Natural killer cell treated with Interleukin-12 subunit alpha and Interleukin-12 subunit beta and Interleukin-15 and Interleukin-18, amount 100 ng/mL, for 72 hours (primary cell): ENCODE data around the gene UGT1A10. TPM values are rescaled to one million over a fixed set of nuclear protein-coding genes. Genes with fewer than 3 reads are reported as not detected.

Source experiments
- ATAC-seq, 2 donors: fragments of 150-1000 bp; cut with Tn5 transposase in 1 of 2; sonication (Bioruptor Pico), chemical (Tn5 transposase) in 1 of 2; 2 replicates each; pipeline ENCODE4 v1.10.0; 2021
- DNase-seq: peaks from one replicate; pipeline ENCODE4 v3.0.0; 2022; ENCODE audit warnings: low spot score
- H3K27ac Mint-ChIP-seq, 2 donors: 1 replicate in 1 of 2; 2 replicates in 1 of 2; pipeline ENCODE4 v1.8.0; 2022; ENCODE audit warnings: mixed read lengths in 2 of 2, mild to moderate bottlenecking in 1 of 2, moderate library complexity in 1 of 2
- H3K27me3 Mint-ChIP-seq, 2 donors: 1 replicate in 1 of 2; 2 replicates in 1 of 2; pipeline ENCODE4 v1.8.0; 2022; ENCODE audit warnings: mixed read lengths in 2 of 2
- H3K36me3 Mint-ChIP-seq: one replicate; pipeline ENCODE4 v1.8.0; 2022; ENCODE audit warnings: mixed read lengths
- H3K4me1 Mint-ChIP-seq, 2 donors: 1 replicate in 1 of 2; 2 replicates in 1 of 2; pipeline ENCODE4 v1.8.0; 2022; ENCODE audit warnings: low read depth in 2 of 2, mixed read lengths in 2 of 2, mild to moderate bottlenecking in 1 of 2
- H3K4me3 Mint-ChIP-seq: one replicate; pipeline ENCODE4 v1.8.0; 2022; ENCODE audit warnings: mixed read lengths
- H3K9me3 Mint-ChIP-seq: 2 replicates; pipeline ENCODE4 v1.8.0; 2022; ENCODE audit warnings: mixed read lengths
- total RNA-seq, 2 donors: library from RNA; stranded (reverse); gene quantifications; one replicate each; pipeline ENCODE4 v1.2.3, GENCODE V29; 2022

UGT1A10 gene
- total RNA-seq, 2 donors from 2014 or later, result not detected

DNA sequence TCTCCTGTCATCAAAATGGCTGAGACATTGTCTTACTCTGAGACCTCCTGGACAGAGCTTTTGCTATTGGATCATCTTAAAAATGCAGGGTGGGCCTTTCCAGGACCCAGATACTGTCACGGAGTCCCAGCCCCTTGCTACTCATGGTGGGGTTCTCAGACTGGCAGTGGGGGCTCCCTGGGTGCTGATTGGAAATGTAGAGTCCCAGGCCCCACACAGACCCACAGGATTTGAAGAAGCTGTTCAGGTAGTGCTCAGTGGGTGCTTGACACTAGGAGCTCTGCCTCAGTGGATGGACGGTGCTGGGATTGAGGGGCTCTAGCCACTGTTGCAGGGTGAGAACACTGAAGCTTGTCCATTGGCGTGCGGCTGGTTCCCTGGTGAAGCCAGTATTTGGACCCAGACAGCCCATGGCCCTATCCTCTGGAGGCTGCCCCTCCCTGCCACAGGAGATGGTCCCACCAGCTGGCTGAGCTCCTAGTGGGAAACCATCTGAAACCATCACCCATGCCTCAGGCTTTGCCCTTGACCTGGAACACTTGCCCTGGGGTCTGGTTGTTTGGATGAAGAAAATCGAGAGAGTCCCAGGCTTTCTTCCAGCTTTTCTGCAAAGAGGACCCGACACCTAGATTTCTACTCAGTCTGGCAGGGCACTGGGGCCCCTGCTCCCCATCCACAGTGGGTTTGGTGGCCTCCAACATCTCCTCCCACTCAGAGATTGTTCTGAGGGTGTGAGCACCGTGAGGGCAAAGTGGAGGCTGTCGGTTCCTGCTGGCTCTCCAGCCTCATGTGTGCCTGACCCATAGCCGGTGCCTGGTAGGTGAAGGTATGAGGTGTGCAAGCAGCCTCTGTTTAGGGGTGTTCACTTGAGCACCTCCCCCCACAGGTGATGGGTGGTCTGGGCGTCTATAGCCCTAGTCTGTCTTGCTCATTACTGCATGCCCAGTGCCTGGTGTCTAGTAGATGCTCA is 172.0 kb downstream of the UGT1A10 start:
- H3K4me1 Mint-ChIP-seq, result no peaks in the 10 kb centered on the region
- no peaks in the 10 kb centered on the region for H3K36me3 Mint-ChIP-seq
- no peak for ATAC-seq
- no peak overlapping the region for H3K27ac Mint-ChIP-seq
- no peak overlapping the region for H3K4me3 Mint-ChIP-seq
- DNase-seq, result peak; percentile 42
- H3K27me3 Mint-ChIP-seq, result peaks cover 18 to 32% of the 10 kb centered on the region in 2 donors
- H3K9me3 Mint-ChIP-seq, result no peaks in the 10 kb centered on the region

DNA sequence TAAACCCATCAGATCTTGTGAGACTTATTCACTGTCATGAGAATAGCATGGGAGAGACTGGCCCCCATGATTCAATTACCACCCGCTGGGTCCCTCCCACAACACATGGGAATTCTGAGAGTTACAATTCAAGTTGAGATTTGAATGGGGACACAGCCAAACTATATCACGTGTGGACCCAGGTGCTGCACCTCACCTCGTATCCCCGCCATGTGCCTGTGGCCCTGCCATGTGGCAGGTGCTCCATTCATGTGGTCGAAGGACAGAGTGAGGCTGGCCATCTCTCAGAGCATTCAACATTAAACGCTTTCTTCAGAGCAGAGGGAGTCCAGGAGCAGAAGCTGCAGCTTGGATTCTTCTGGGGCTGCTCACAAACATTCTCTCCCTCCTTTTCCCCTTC is 174.1 kb downstream of the UGT1A10 start:
- no peaks in the 10 kb centered on the region for H3K36me3 Mint-ChIP-seq
- peak; percentile 2 for DNase-seq
- peaks cover 24 to 25% of the 10 kb centered on the region in 2 donors for H3K27me3 Mint-ChIP-seq
- H3K9me3 Mint-ChIP-seq, result no peaks in the 10 kb centered on the region
- no peak overlapping the region for H3K4me3 Mint-ChIP-seq
- no peaks in the 10 kb centered on the region for H3K4me1 Mint-ChIP-seq
- no peak for ATAC-seq
- no peak overlapping the region for H3K27ac Mint-ChIP-seq

GRCh38 chr2:233811087-233811486 is 174.8 kb downstream of the UGT1A10 start:
- Mint-ChIP-seq H3K4me3 (no peak overlapping the region), H3K36me3 (no peaks in the 10 kb centered on the region), H3K27me3 (peaks cover 23 to 24% of the 10 kb centered on the region in 2 donors), H3K27ac (no peak overlapping the region), H3K4me1 (no peaks in the 10 kb centered on the region), H3K9me3 (no peaks in the 10 kb centered on the region)
- DNase-seq (peak; percentile 34), ATAC-seq (no peak)

GRCh38 chr2:233811732-233812131 is 175.5 kb downstream of the UGT1A10 start:
- Mint-ChIP-seq H3K9me3 (no peaks in the 10 kb centered on the region), H3K4me3 (no peak overlapping the region), H3K27ac (no peak overlapping the region), H3K36me3 (no peaks in the 10 kb centered on the region), H3K27me3 (peaks cover 23 to 27% of the 10 kb centered on the region in 2 donors), H3K4me1 (no peaks in the 10 kb centered on the region)
- DNase-seq, result peak; percentile 20
- ATAC-seq, result no peak

GRCh38 chr2:233813236-233814055 is 177.2 kb downstream of the UGT1A10 start:
- Mint-ChIP-seq H3K4me1 (no peaks in the 10 kb centered on the region), H3K27me3 (peaks cover 27 to 30% of the 10 kb centered on the region in 2 donors), H3K4me3 (no peak overlapping the region), H3K36me3 (no peaks in the 10 kb centered on the region), H3K9me3 (no peaks in the 10 kb centered on the region), H3K27ac (no peak overlapping the region)
- DNase-seq (peak; percentile 25), ATAC-seq (no peak)

- ATAC-seq (no peak), DNase-seq (no peak)
- Mint-ChIP-seq H3K27me3 (peaks cover 27 to 30% of the 10 kb centered on the region in 2 donors), H3K4me1 (no peaks in the 10 kb centered on the region), H3K4me3 (no peak overlapping the region), H3K36me3 (no peaks in the 10 kb centered on the region), H3K9me3 (no peaks in the 10 kb centered on the region), H3K27ac (no peak overlapping the region)
Measured at GRCh38 chr2:233814056-233814835, 178.0 kb downstream of the UGT1A10 start.

- H3K4me1 Mint-ChIP-seq, result no peaks in the 10 kb centered on the region
- ATAC-seq, result no peak
- H3K9me3 Mint-ChIP-seq, result no peaks in the 10 kb centered on the region
- DNase-seq, result no peak
- no peaks in the 10 kb centered on the region for H3K36me3 Mint-ChIP-seq
- H3K27me3 Mint-ChIP-seq, result peaks cover 20 to 22% of the 10 kb centered on the region in 2 donors
- no peak overlapping the region for H3K4me3 Mint-ChIP-seq
- no peak overlapping the region for H3K27ac Mint-ChIP-seq
Measured at GRCh38 chr2:233815861-233816260, 179.6 kb downstream of the UGT1A10 start.

DNA sequence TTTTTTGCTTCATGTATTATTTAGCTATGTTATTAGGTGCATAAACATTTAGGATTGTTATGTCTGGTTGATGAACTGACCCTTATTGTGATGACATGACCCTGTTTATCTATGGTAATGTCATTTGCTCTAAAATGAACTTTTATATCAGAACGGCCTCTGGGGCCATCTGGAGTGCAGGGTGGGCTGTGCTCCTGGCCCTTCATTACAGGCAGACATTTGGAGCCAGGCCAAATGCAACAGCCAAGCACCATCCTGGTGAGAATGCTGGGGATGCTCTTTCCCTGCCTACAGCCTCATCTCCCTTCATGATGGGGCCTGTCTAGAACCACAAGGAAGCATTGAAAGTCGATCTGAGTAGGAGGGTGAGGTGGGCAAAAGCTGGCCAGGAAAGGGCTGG is 180.1 kb downstream of the UGT1A10 start:
- DNase-seq (no peak), ATAC-seq (no peak)
- no peaks in the 10 kb centered on the region for H3K36me3 Mint-ChIP-seq
- peaks cover 20 to 22% of the 10 kb centered on the region in 2 donors for H3K27me3 Mint-ChIP-seq
- no peak overlapping the region for H3K4me3 Mint-ChIP-seq
- no peaks in the 10 kb centered on the region for H3K4me1 Mint-ChIP-seq
- no peaks in the 10 kb centered on the region for H3K9me3 Mint-ChIP-seq
- no peak overlapping the region for H3K27ac Mint-ChIP-seq

DNA sequence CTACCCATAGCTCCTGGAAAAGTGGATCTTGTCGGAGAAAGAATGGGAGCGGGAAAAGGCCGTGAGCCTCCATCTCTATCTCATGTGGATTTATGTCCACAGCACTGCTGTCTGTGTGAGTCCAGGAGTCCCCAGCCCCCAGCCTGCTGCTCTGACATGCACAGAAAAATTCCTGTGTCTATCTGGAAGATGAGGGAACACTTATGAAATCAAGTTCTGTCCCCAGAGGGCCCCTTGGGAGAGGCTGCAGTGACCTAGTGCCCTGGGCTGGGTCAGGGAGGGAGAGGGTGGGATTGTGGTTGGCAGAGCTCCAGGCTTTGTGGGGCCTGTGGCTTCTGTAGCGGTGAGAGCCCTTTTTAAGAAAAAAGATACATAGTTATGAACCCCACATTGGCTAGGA is 180.5 kb downstream of the UGT1A10 start:
- Mint-ChIP-seq H3K4me3 (no peak overlapping the region), H3K36me3 (no peaks in the 10 kb centered on the region), H3K4me1 (no peaks in the 10 kb centered on the region), H3K27ac (no peak overlapping the region), H3K9me3 (no peaks in the 10 kb centered on the region), H3K27me3 (peaks cover 22% of the 10 kb centered on the region in 2 donors)
- DNase-seq (no peak), ATAC-seq (no peak)

DNA sequence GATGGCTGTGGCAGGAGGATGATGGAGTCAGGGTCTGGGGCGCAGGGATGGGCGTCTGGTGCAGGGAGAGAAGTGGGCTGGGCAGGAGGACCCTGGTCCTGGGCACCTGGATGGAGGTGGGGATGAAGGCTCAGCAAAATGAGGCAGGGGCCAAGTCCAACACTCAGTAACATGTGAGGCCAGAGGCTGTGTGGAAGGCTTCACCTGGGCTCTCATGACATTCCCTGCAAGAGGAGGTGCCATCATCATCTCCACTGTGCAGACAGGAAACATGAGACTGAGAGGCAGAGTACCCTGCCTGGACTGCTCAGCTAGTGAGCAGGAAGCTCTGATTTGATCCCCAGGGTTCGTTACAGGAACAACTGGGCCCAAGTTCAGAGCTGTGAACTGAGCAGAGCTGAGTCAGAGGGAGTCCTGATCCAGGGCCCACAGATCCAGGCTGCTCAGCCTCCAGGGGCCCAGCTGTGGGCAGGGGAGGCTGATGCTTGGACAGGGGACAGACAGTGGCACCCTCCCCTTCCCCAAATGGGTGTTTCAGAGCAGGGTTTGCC is 181.2 kb downstream of the UGT1A10 start:
- Mint-ChIP-seq H3K9me3 (no peaks in the 10 kb centered on the region), H3K36me3 (no peaks in the 10 kb centered on the region), H3K27ac (no peak overlapping the region), H3K4me1 (no peaks in the 10 kb centered on the region), H3K4me3 (no peak overlapping the region), H3K27me3 (peaks cover 20 to 22% of the 10 kb centered on the region in 2 donors)
- peak; percentile 46 for DNase-seq
- ATAC-seq, result no peak

GRCh38 chr2:233817995-233818638 is 181.9 kb downstream of the UGT1A10 start:
- no peaks in the 10 kb centered on the region for H3K4me1 Mint-ChIP-seq
- H3K36me3 Mint-ChIP-seq, result no peaks in the 10 kb centered on the region

GRCh38 chr2:233818639-233819621 is 182.7 kb downstream of the UGT1A10 start:
- Mint-ChIP-seq H3K4me1 (no peaks in the 10 kb centered on the region), H3K4me3 (no peak overlapping the region), H3K27ac (no peak overlapping the region), H3K27me3 (peaks cover 13 to 22% of the 10 kb centered on the region in 2 donors), H3K9me3 (no peaks in the 10 kb centered on the region), H3K36me3 (no peaks in the 10 kb centered on the region)
- ATAC-seq (no peak), DNase-seq (peak; percentile 45)

More at GRCh38 chr2:233817995-233818638, 181.9 kb downstream of the UGT1A10 start:
- H3K9me3 Mint-ChIP-seq, result no peaks in the 10 kb centered on the region
- no peak overlapping the region for H3K4me3 Mint-ChIP-seq
- peaks cover 16 to 22% of the 10 kb centered on the region in 2 donors for H3K27me3 Mint-ChIP-seq
- no peak for ATAC-seq
- DNase-seq, result peak; percentile 47
- H3K27ac Mint-ChIP-seq, result no peak overlapping the region
